PC-3 (cell line): Measurements from ENCODE around the gene BAAT. TPM values are rescaled to one million over a fixed set of nuclear protein-coding genes. Genes with fewer than 3 reads are reported as not detected.

Experiments
- ATAC-seq: fragments of 200-7000 bp; cut with Tn5 transposase; 2 replicates; pipeline ENCODE4 v1.9.1; 2020; ENCODE audit warnings: mild to moderate bottlenecking, moderate library complexity
- BruUV-seq: library from RNA; stranded (reverse); fragments of 400-500 nt; replicated peaks from 2 replicates; lab custom pipeline; 2021; lab: Mats Ljungman, UMichigan
- CTCF ChIA-PET: fragments of 300-600 bp; sonication (Branson Sonifier 250); formaldehyde crosslinking; loops from one replicate; lab custom pipeline; 2022; ENCODE audit warnings: antibody characterized with exemption; lab: Charles Lee
- POLR2A ChIA-PET: fragments of 300-600 bp; sonication (Branson Sonifier 250); formaldehyde crosslinking; loops from one replicate; lab custom pipeline; 2022; ENCODE audit warnings: antibody characterized with exemption; ENCODE audit not compliant: unreplicated experiment; lab: Charles Lee
- DNase-seq: peaks from one replicate; pipeline ENCODE4 v3.0.0-alpha.2; 2015
- H2AFZ ChIP-seq: fragments of 300-600 bp; sonication (generic); 2 replicates; pipeline ENCODE4 v1.6.0; 2016; ENCODE audit warnings: antibody characterized with exemption, low read length
- H3F3A ChIP-seq: fragments of 300-600 bp; sonication (generic); one replicate; pipeline ENCODE4 v1.6.0; 2017; ENCODE audit warnings: antibody characterized with exemption, low read length, control low read depth, mild to moderate bottlenecking; ENCODE audit not compliant: unreplicated experiment
- H3K27ac ChIP-seq: fragments of 300-600 bp; sonication (generic); 2 replicates; pipeline ENCODE4 v1.5.1; 2016; ENCODE audit warnings: mild to moderate bottlenecking, low read length
- H3K27me3 ChIP-seq: fragments of 300-600 bp; sonication (generic); 2 replicates; pipeline ENCODE4 v1.6.1; 2016; ENCODE audit warnings: low read length, mixed read lengths
- H3K36me3 ChIP-seq: fragments of 300-600 bp; sonication (generic); 2 replicates; pipeline ENCODE4 v1.6.1; 2016; ENCODE audit warnings: low read depth, mixed run types, low read length, mixed read lengths
- H3K4me1 ChIP-seq: fragments of 300-600 bp; sonication (generic); 2 replicates; pipeline ENCODE4 v1.5.1; 2016; ENCODE audit warnings: low read length; ENCODE audit not compliant: insufficient read depth
- H3K4me2 ChIP-seq: fragments of 300-600 bp; sonication (generic); 2 replicates; pipeline ENCODE4 v1.6.0; 2016; ENCODE audit warnings: low read length
- H3K4me3 ChIP-seq: fragments of 300-600 bp; sonication (generic); 2 replicates; pipeline ENCODE4 v1.5.1; 2016; ENCODE audit warnings: mild to moderate bottlenecking, low read length, mixed read lengths
- H3K79me2 ChIP-seq: fragments of 300-600 bp; sonication (generic); 2 replicates; pipeline ENCODE4 v1.6.1; 2017; ENCODE audit warnings: low read length, mixed read lengths
- H3K9ac ChIP-seq: fragments of 300-600 bp; sonication (generic); 2 replicates; pipeline ENCODE4 v1.6.0; 2016; ENCODE audit warnings: mild to moderate bottlenecking, low read length
- H3K9me2 ChIP-seq: fragments of 300-600 bp; sonication (generic); replicated peaks from 2 replicates; pipeline ENCODE4 v1.6.1; 2016; ENCODE audit warnings: mixed run types, low read length, mixed read lengths
- H3K9me3 ChIP-seq: fragments of 300-600 bp; sonication (generic); 2 replicates; pipeline ENCODE4 v1.6.1; 2016; ENCODE audit warnings: low read length, mixed read lengths
- H4K20me1 ChIP-seq: fragments of 300-600 bp; sonication (generic); 2 replicates; pipeline ENCODE4 v1.6.1; 2016; ENCODE audit warnings: low read length, mixed read lengths
- EZH2 ChIP-seq: fragments of 300-600 bp; sonication (generic); IDR thresholded peaks from one replicate; pipeline ENCODE4 v1.6.1; 2017; ENCODE audit warnings: antibody characterized with exemption, mild to moderate bottlenecking, low read length; ENCODE audit not compliant: unreplicated experiment
- EZH2phosphoT487 ChIP-seq: fragments of 300-600 bp; sonication (generic); IDR thresholded peaks from 2 replicates; pipeline ENCODE4 v1.6.1; 2018; ENCODE audit warnings: mild to moderate bottlenecking, antibody characterized with exemption, low read length, borderline replicate concordance
- intact Hi-C: fragments of 100-400 bp; cut with micrococcal nuclease; formaldehyde crosslinking; loops from 2 replicates; pipeline ENCODE4 v1.9.0; 2023
- total RNA-seq: library from RNA; depleted of rRNA; stranded (reverse); fragments of >200 nt; gene quantifications from 2 replicates; pipeline ENCODE4 v1.2.3, GENCODE V29; 2014
- TF ChIP-seq, protein P1 (sequence below): fragments of 300-600 bp; sonication (generic); conservative IDR thresholded peaks from 2 replicates; pipeline ENCODE4 v1.5.1; 2017; ENCODE audit warnings: antibody characterized with exemption, low read depth, mild to moderate bottlenecking, low read length

BAAT gene
- total RNA-seq, 1 experiment from 2014 or later, result 0.07 TPM

DNA sequence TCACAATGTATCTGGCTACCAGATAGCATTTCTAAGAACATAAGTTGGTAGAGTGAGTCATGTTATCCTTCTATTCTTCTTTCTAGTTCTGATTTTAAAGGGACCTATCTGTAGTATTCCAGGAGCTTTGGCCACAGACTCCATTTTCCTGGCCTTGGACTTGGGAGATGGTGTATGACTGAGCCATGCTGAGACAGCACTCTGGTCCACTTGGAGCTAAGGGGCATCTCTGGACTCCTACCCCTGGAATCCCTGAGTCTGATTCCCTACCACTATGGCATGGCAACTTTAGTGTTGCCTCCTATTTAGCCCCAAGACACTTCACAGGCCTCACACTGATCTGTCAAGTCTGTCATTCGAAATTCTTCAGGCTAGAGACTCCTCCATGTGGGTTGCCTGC, 58.8 kb downstream of the BAAT start:
- intact Hi-C loops, result no loop called here
- Histone ChIP-seq H3K36me3 (no peaks in the 10 kb centered on the region), H3K27me3 (0 out of 2 replicates have a peak, but pooled peaks cover 4% of the 10 kb centered on the region), H3K9me3 (no peaks in the 10 kb centered on the region), H3K4me2 (no peak overlapping the region), H3K9me2 (no peaks in the 10 kb centered on the region), H2AFZ (no peak overlapping the region), H3K79me2 (no peaks in the 10 kb centered on the region), H4K20me1 (no peaks in the 10 kb centered on the region), H3K9ac (no peak overlapping the region), H3F3A (no peaks in the 10 kb centered on the region), H3K27ac (no peak overlapping the region), H3K4me3 (no peak overlapping the region), H3K4me1 (no peaks in the 10 kb centered on the region)
- ChIA-PET CTCF (no interaction called here), POLR2A (no interaction called here)
- TF ChIP-seq, protein P1, sequence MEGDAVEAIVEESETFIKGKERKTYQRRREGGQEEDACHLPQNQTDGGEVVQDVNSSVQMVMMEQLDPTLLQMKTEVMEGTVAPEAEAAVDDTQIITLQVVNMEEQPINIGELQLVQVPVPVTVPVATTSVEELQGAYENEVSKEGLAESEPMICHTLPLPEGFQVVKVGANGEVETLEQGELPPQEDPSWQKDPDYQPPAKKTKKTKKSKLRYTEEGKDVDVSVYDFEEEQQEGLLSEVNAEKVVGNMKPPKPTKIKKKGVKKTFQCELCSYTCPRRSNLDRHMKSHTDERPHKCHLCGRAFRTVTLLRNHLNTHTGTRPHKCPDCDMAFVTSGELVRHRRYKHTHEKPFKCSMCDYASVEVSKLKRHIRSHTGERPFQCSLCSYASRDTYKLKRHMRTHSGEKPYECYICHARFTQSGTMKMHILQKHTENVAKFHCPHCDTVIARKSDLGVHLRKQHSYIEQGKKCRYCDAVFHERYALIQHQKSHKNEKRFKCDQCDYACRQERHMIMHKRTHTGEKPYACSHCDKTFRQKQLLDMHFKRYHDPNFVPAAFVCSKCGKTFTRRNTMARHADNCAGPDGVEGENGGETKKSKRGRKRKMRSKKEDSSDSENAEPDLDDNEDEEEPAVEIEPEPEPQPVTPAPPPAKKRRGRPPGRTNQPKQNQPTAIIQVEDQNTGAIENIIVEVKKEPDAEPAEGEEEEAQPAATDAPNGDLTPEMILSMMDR, result no peak
- no peak for TF ChIP-seq EZH2phosphoT487
- TF ChIP-seq EZH2, result no peak
- ATAC-seq (no peak), DNase-seq (no peak)
- BruUV-seq, result no TSS peak

DNA sequence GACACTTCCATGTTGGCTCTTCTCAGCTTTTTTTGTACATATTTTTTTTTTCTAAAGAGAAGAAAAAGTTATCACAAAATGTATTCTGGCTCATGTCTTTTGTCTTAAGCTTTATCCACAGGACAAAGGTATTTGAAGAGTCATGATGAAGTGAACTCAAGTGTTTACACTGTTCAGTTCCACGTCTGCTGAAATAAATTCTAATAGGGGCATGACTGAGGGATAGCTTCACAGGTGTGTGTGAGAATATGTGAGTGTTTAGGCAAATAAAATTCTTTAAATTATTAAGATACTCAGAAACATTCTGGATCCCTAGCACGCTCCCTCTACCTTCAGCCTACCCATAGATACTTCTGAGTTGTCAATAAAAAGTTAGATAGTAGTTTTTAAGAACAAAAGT, 59.8 kb downstream of the BAAT start:
- ATAC-seq (no peak), DNase-seq (no peak)
- Histone ChIP-seq H3F3A (no peaks in the 10 kb centered on the region), H4K20me1 (no peaks in the 10 kb centered on the region), H3K4me3 (no peak overlapping the region), H3K4me2 (no peak overlapping the region), H3K79me2 (no peaks in the 10 kb centered on the region), H3K9me2 (no peaks in the 10 kb centered on the region), H3K36me3 (no peaks in the 10 kb centered on the region), H3K27ac (no peak overlapping the region), H3K27me3 (no peaks in the 10 kb centered on the region), H2AFZ (no peak overlapping the region), H3K9me3 (no peaks in the 10 kb centered on the region), H3K9ac (no peak overlapping the region), H3K4me1 (no peaks in the 10 kb centered on the region)
- ChIA-PET CTCF (no interaction called here), POLR2A (no interaction called here)
- BruUV-seq, result no TSS peak
- intact Hi-C loops, result no loop called here
- TF ChIP-seq, protein P1, result no peak
- TF ChIP-seq EZH2, result no peak
- TF ChIP-seq EZH2phosphoT487, result no peak

DNA sequence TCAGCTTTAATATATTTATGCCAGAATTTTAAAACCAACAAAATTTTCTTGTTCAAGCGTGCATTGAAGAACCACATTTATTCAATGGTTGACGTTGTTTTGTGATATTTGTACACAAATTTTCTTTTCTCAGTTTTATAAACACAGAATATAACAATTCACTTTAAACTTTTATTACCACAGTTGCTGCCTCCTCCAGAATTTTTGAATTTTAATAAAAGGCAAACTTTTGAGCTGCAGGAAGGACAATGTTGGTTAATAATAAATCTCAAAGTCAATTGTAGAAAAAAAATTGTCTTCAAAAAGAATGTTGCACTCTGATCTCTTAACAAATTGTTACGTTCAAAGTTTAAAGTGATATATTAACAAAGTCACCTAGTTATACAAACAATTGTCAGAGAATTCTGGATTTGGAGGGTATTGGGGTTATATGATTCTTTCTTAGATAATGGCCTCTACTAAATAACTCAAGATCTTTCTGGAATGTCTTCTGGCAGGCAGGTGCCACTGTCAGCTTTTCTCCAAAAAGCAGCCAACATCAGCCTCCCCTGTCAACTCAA, 60.5 kb downstream of the BAAT start:
- ChIA-PET CTCF (no interaction called here), POLR2A (no interaction called here)
- BruUV-seq, result no TSS peak
- no peaks in the 10 kb centered on the region for H3K9me2 ChIP-seq
- H3K4me1 ChIP-seq, result no peaks in the 10 kb centered on the region
- H3K4me2 ChIP-seq, result no peak overlapping the region
- ATAC-seq (no peak), DNase-seq (no peak)
- intact Hi-C loops, result no loop called here
- no peak overlapping the region for H2AFZ ChIP-seq
- no peaks in the 10 kb centered on the region for H3K27me3 ChIP-seq
- no peaks in the 10 kb centered on the region for H3K79me2 ChIP-seq
- H3K4me3 ChIP-seq, result no peak overlapping the region
- TF ChIP-seq EZH2phosphoT487, result no peak
- TF ChIP-seq, protein P1, result no peak
- TF ChIP-seq EZH2, result no peak
- H4K20me1 ChIP-seq, result no peaks in the 10 kb centered on the region
- no peaks in the 10 kb centered on the region for H3F3A ChIP-seq
- H3K9ac ChIP-seq, result no peak overlapping the region
- no peak overlapping the region for H3K27ac ChIP-seq
- H3K36me3 ChIP-seq, result no peaks in the 10 kb centered on the region
- no peaks in the 10 kb centered on the region for H3K9me3 ChIP-seq
